SH-SY5Y (cell line): ENCODE measurements around the gene PABPC3.

ENCODE experiments used
- GATA2 ChIP-seq: IDR thresholded peaks from 2 replicates; pipeline ENCODE4 v1.6.1; 2011; ENCODE audit warnings: mild to moderate bottlenecking, low read depth, low read length
- GATA3 ChIP-seq: IDR thresholded peaks from 2 replicates; pipeline ENCODE4 v1.6.1; 2011; ENCODE audit warnings: low read depth, mild to moderate bottlenecking, low read length, moderate library complexity

The PABPC3 gene

GRCh38 chr13:25084096-25084495 lies 11.8 kb upstream of the PABPC3 start:
- no peak for TF ChIP-seq GATA3
- no peak for TF ChIP-seq GATA2

- no peak for TF ChIP-seq GATA2
- no peak for TF ChIP-seq GATA3
These were observed 10.7 kb upstream of the PABPC3 start for GRCh38 chr13:25085125-25085742.

GRCh38 chr13:25088562-25089221 lies 7.2 kb upstream of the PABPC3 start:
- no peak for TF ChIP-seq GATA3
- TF ChIP-seq GATA2 = no peak

GRCh38 chr13:25097426-25097825 lies 1.5 kb downstream of the PABPC3 start:
- TF ChIP-seq GATA3 = no peak
- TF ChIP-seq GATA2 = no peak

GRCh38 chr13:25103711-25104110 lies 7.8 kb downstream of the PABPC3 start:
- no peak for TF ChIP-seq GATA2
- TF ChIP-seq GATA3 = no peak

- no peak for TF ChIP-seq GATA2
- TF ChIP-seq GATA3 = no peak
These were observed 13.4 kb downstream of the PABPC3 start for GRCh38 chr13:25109341-25109740.

- TF ChIP-seq GATA3 (no peak), GATA2 (no peak)
These were observed 15.1 kb downstream of the PABPC3 start for GRCh38 chr13:25110956-25111584.

GRCh38 chr13:25111585-25111956 lies 15.6 kb downstream of the PABPC3 start:
- TF ChIP-seq GATA3 (no peak), GATA2 (no peak)

GRCh38 chr13:25112695-25113255 lies 16.8 kb downstream of the PABPC3 start:
- TF ChIP-seq GATA2 (no peak), GATA3 (no peak)

- TF ChIP-seq GATA3 (no peak), GATA2 (no peak)
These were observed 18.3 kb downstream of the PABPC3 start for GRCh38 chr13:25114220-25114619.

- no peak for TF ChIP-seq GATA3
- TF ChIP-seq GATA2 = no peak
These were observed 20.1 kb downstream of the PABPC3 start for GRCh38 chr13:25116044-25116443.

GRCh38 chr13:25117312-25117711 lies 21.4 kb downstream of the PABPC3 start:
- TF ChIP-seq GATA2 (no peak), GATA3 (no peak)

- TF ChIP-seq GATA2 = no peak
- no peak for TF ChIP-seq GATA3
These were observed 22.5 kb downstream of the PABPC3 start for GRCh38 chr13:25118378-25118905.

- TF ChIP-seq GATA3 = no peak
- TF ChIP-seq GATA2 = no peak
These were observed 35.0 kb downstream of the PABPC3 start for GRCh38 chr13:25130944-25131343.
